HEK293 (cell line): Measurements from ENCODE around the gene SF1.

ENCODE experiments used
- CTCF ChIA-PET: fragments of 350-600 bp; formaldehyde crosslinking; extraction: SDS; loops from one replicate; lab custom pipeline; 2021; ENCODE audit warnings: antibody characterized with exemption; lab: Yijun Ruan, JAX
- POLR2A ChIA-PET: fragments of 300-600 bp; formaldehyde crosslinking; extraction: SDS; loops from one replicate; lab custom pipeline; 2020; ENCODE audit warnings: antibody characterized with exemption, inconsistent platforms; lab: Yijun Ruan, JAX
- H3K27ac ChIP-seq: fragments of 200-500 bp; sonication (Bioruptor generic); 2 replicates; pipeline ENCODE4 v1.5.1; 2014; ENCODE audit warnings: low read depth, low read length, control low read depth, inconsistent platforms; ENCODE audit errors: extremely low read depth
- H3K36me3 ChIP-seq, 2 experiments: fragments of 200-500 bp in 1 of 2; sonication (Bioruptor generic) in 1 of 2; 1 replicate in 1 of 2; 2 replicates in 1 of 2; pipeline ENCODE4 v1.5.1; 2014 to 2017; ENCODE audit warnings: inconsistent platforms in 2 of 2, low read length in 2 of 2; ENCODE audit not compliant: control insufficient read depth in 2 of 2, insufficient read depth in 1 of 2
- H3K4me1 ChIP-seq: fragments of 200-500 bp; sonication (Bioruptor generic); 2 replicates; pipeline ENCODE4 v1.5.1; 2014; ENCODE audit warnings: mild to moderate bottlenecking, low read length, inconsistent platforms; ENCODE audit not compliant: control insufficient read depth, insufficient read depth
- H3K4me3 ChIP-seq: 2 replicates; pipeline ENCODE4 v1.5.1; 2011; ENCODE audit warnings: low read depth, mild to moderate bottlenecking, control low read depth, low read length, moderate library complexity
- H3K9me3 ChIP-seq: fragments of 200-500 bp; sonication (Bioruptor generic); 2 replicates; pipeline ENCODE4 v1.5.1; 2014; ENCODE audit warnings: low read depth, low read length, inconsistent platforms; ENCODE audit not compliant: control insufficient read depth, insufficient read depth
- CTCF ChIP-seq: fragments of 450-650 bp; formaldehyde crosslinking; IDR thresholded peaks from 2 replicates; pipeline ENCODE4 v1.5.1; 2016; ENCODE audit warnings: missing biosample characterization, missing genetic modification characterization
- GLIS2 ChIP-seq: fragments of 450-650 bp; formaldehyde crosslinking; IDR thresholded peaks from 2 replicates; pipeline ENCODE4 v1.5.1; 2016; ENCODE audit warnings: missing biosample characterization, missing genetic modification characterization
- SP2 ChIP-seq: fragments of 450-650 bp; formaldehyde crosslinking; IDR thresholded peaks from 2 replicates; pipeline ENCODE4 v1.5.1; 2016; ENCODE audit warnings: missing biosample characterization, missing genetic modification characterization
- SP3 ChIP-seq: fragments of 450-650 bp; formaldehyde crosslinking; IDR thresholded peaks from 2 replicates; pipeline ENCODE4 v1.5.1; 2016; ENCODE audit warnings: missing biosample characterization, missing genetic modification characterization
- ZBTB17 ChIP-seq: fragments of 450-650 bp; formaldehyde crosslinking; IDR thresholded peaks from 2 replicates; pipeline ENCODE4 v1.5.1; 2016; ENCODE audit warnings: missing biosample characterization, missing genetic modification characterization
- ZNF18 ChIP-seq: fragments of 450-650 bp; formaldehyde crosslinking; IDR thresholded peaks from 2 replicates; pipeline ENCODE4 v1.5.1; 2016; ENCODE audit warnings: missing biosample characterization, missing genetic modification characterization
- ZNF311 ChIP-seq: fragments of 450-650 bp; formaldehyde crosslinking; IDR thresholded peaks from 2 replicates; pipeline ENCODE4 v1.5.1; 2017; ENCODE audit warnings: missing biosample characterization, missing genetic modification characterization, borderline replicate concordance
- ZNF335 ChIP-seq: fragments of 450-650 bp; formaldehyde crosslinking; conservative IDR thresholded peaks from 2 replicates; pipeline ENCODE4 v1.5.1; 2016; ENCODE audit warnings: missing biosample characterization, missing genetic modification characterization
- ZNF433 ChIP-seq: fragments of 450-650 bp; formaldehyde crosslinking; IDR thresholded peaks from 2 replicates; pipeline ENCODE4 v1.5.1; 2016; ENCODE audit warnings: missing biosample characterization, missing genetic modification characterization, low read depth
- ZNF513 ChIP-seq: fragments of 450-650 bp; IDR thresholded peaks from 2 replicates; pipeline ENCODE4 v1.5.1; 2018; ENCODE audit warnings: missing biosample characterization, missing genetic modification characterization
- ZNF654 ChIP-seq: fragments of 450-650 bp; formaldehyde crosslinking; IDR thresholded peaks from 2 replicates; pipeline ENCODE4 v1.5.1; 2016; ENCODE audit warnings: low read depth, missing biosample characterization, missing genetic modification characterization
- ZNF692 ChIP-seq: fragments of 450-650 bp; formaldehyde crosslinking; IDR thresholded peaks from 2 replicates; pipeline ENCODE4 v1.5.1; 2016; ENCODE audit warnings: missing biosample characterization, missing genetic modification characterization
- ZNF76 ChIP-seq: fragments of 450-650 bp; formaldehyde crosslinking; IDR thresholded peaks from 2 replicates; pipeline ENCODE4; 2016; ENCODE audit warnings: low read depth, missing biosample characterization, missing genetic modification characterization, borderline replicate concordance
- ZNF768 ChIP-seq: fragments of 450-650 bp; formaldehyde crosslinking; IDR thresholded peaks from 2 replicates; pipeline ENCODE4 v1.5.1; 2018; ENCODE audit warnings: missing biosample characterization, mild to moderate bottlenecking, missing genetic modification characterization

Gene SF1

GRCh38 chr11:64804346-64805210 lies 26.2 kb upstream of the SF1 start:
- Histone ChIP-seq H3K4me3 (no peak overlapping the region), H3K36me3 (peaks cover 0 to 51% of the 10 kb centered on the region in 2 experiments; a peak in 2 of 3 replicates), H3K27ac (no peak overlapping the region), H3K9me3 (no peaks in the 10 kb centered on the region), H3K4me1 (peaks cover 4% of the 10 kb centered on the region)
- TF ChIP-seq ZNF18 (no peak), ZNF76 (no peak), ZNF433 (tag by site-specific recombination) (no peak), ZNF513 (peak; percentile 26; the same call in 1 of the 2 replicates), GLIS2 (tag by site-specific recombination) (0 out of 2 replicates have a peak, but pooled peaks have one; percentile 32), ZNF768 (tag by site-specific recombination) (no peak), ZNF654 (tag by site-specific recombination) (peak; percentile 32), CTCF (peak; percentile 29; the same call in 1 of the 2 replicates), ZNF692 (tag by site-specific recombination) (no peak), ZNF311 (tag by site-specific recombination) (no peak)
- CTCF ChIA-PET: interaction anchor here (0.5 to 1.3 kb wide), 5 partner anchors 11 to 99 kb away, joined by 3 to 5 read pairs (median 3); no protein-coding TSS in a partner anchor
- POLR2A ChIA-PET: interaction anchor here (1.5 to 2.3 kb wide), 2 partner anchors 9 to 26 kb away, joined by 3 to 24 read pairs; partner anchors contain the start of gene SF1

- CTCF ChIA-PET: interaction anchor here (0.5 to 1.3 kb wide), 6 partner anchors 10 to 105 kb away, joined by 3 to 5 read pairs (median 3); no protein-coding TSS in a partner anchor
- peak overlapping the region; percentile 47 for H3K4me3 ChIP-seq
- H3K9me3 ChIP-seq: no peaks in the 10 kb centered on the region
- H3K4me1 ChIP-seq: peaks cover 4% of the 10 kb centered on the region
- no peak for TF ChIP-seq ZBTB17 (tag by site-specific recombination)
- TF ChIP-seq SP2: peak; percentile 16; the same call in 1 of the 2 replicates
- TF ChIP-seq ZNF335 (tag by site-specific recombination): peak; percentile 77
- peak; percentile 25; the same call in 1 of the 2 replicates for TF ChIP-seq SP3 (tag by site-specific recombination)
- peaks cover 0 to 54% of the 10 kb centered on the region in 2 experiments; a peak in 2 of 3 replicates for H3K36me3 ChIP-seq
- POLR2A ChIA-PET: interaction anchor here (0.6 to 2.3 kb wide), 3 partner anchors 9 to 76 kb away, joined by 3 to 24 read pairs (median 8); partner anchors contain the start of gene SF1
- no peak overlapping the region for H3K27ac ChIP-seq
Observed at GRCh38 chr11:64803846-64804345, 25.6 kb upstream of the SF1 start.
